Measurements from ENCODE around the gene FAM131C. TPM values are rescaled to one million over a fixed set of nuclear protein-coding genes. Genes with fewer than 3 reads are reported as not detected.

Gene FAM131C, protein sequence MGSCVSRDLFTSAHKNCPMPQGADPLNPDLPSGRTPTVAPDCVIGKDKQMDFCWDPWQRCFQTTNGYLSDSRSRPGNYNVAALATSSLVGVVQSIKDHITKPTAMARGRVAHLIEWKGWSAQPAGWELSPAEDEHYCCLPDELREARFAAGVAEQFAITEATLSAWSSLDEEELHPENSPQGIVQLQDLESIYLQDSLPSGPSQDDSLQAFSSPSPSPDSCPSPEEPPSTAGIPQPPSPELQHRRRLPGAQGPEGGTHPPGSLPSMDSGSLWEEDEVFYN
- not detected for total RNA-seq (2013)
- polyA plus RNA-seq (not detected), polyA minus RNA-seq (not detected in 2 replicates), total RNA-seq (0 to 0.23 (median 0) reads per million in 11 experiments)

- Histone ChIP-seq H3K27ac (ENCODE audit: low read depth in 1 of 2, low read length in 2 of 2) (no peak within 1 kb of the TSS), H3K4me1 (ENCODE audit: control insufficient read depth in 1 of 2, insufficient read depth in 2 of 2, low read length in 2 of 2) (peaks cover 3 to 6% of the 10 kb centered on the region in 2 donors), H3K4me2 (replicated peaks; ENCODE audit: extremely low read depth, low read length, poor library complexity, severe bottlenecking) (peak within 1 kb of the TSS; percentile 36), H3K36me3 (replicated peaks in 1 of 2; ENCODE audit: control insufficient read depth in 1 of 2, insufficient read depth in 2 of 2, low read length in 2 of 2) (no peaks in the 10 kb centered on the region), H3K4me3 (replicated peaks in 1 of 3; ENCODE audit: low read depth in 2 of 3, low read length in 3 of 3) (no peak within 1 kb of the TSS), H2AFZ (ENCODE audit: insufficient read depth, low read depth, low read length, poor library complexity, severe bottlenecking) (no peak within 1 kb of the TSS), H3K79me2 (ENCODE audit: insufficient read depth, low read length) (no peaks in the 10 kb centered on the region), H4K20me1 (ENCODE audit: insufficient read depth, low read length) (no peaks in the 10 kb centered on the region), H3K27me3 (ENCODE audit: control insufficient read depth in 2 of 2, insufficient read depth in 2 of 2, low read length in 2 of 2) (peaks cover 8 to 31% of the 10 kb centered on the region in 2 donors), H3K9me3 (replicated peaks in 1 of 2; ENCODE audit: control insufficient read depth in 1 of 2, insufficient read depth in 1 of 2, low read length in 2 of 2) (peaks cover 0 to 4% of the 10 kb centered on the region in 2 donors), H3K9ac (ENCODE audit: insufficient read depth, low read length, poor library complexity, severe bottlenecking) (peak within 1 kb of the TSS; percentile 4)
- TF ChIP-seq, protein P1, sequence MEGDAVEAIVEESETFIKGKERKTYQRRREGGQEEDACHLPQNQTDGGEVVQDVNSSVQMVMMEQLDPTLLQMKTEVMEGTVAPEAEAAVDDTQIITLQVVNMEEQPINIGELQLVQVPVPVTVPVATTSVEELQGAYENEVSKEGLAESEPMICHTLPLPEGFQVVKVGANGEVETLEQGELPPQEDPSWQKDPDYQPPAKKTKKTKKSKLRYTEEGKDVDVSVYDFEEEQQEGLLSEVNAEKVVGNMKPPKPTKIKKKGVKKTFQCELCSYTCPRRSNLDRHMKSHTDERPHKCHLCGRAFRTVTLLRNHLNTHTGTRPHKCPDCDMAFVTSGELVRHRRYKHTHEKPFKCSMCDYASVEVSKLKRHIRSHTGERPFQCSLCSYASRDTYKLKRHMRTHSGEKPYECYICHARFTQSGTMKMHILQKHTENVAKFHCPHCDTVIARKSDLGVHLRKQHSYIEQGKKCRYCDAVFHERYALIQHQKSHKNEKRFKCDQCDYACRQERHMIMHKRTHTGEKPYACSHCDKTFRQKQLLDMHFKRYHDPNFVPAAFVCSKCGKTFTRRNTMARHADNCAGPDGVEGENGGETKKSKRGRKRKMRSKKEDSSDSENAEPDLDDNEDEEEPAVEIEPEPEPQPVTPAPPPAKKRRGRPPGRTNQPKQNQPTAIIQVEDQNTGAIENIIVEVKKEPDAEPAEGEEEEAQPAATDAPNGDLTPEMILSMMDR (IDR thresholded peaks at IDR 0.05) = peak; percentile 40
- no peak for DNase-seq
- Mint-ChIP-seq H3K27ac (peak within 1 kb of the TSS in 1 of 7 donors; percentile 14), H3K9me3 (peaks cover 0 to 6% (median 0%) of the 10 kb centered on the region in 7 donors), H3K4me3 (peak within 1 kb of the TSS in 1 of 2 donors; percentile 82), H3K36me3 (peaks cover 0 to 3% of the 10 kb centered on the region in 2 donors), H3K4me1 (peaks cover 6% of the 10 kb centered on the region), H3K27me3 (ENCODE audit: low read depth in 3 of 3) (peaks cover 34 to 51% (median 47%) of the 10 kb centered on the region in 3 donors)
- WGBS (ENCODE audit: insufficient coverage) = under 1% methylated on average over 46 of the region's 54 CpGs
- intact Hi-C loops (cut with micrococcal nuclease) = no loop called here
Measured at GRCh38 chr1:16073490-16074119, at the start of gene FAM131C. FAM131C (minus strand) TSS chr1:16073651; CDS start chr1:16073442, 209 bp downstream.

DNA sequence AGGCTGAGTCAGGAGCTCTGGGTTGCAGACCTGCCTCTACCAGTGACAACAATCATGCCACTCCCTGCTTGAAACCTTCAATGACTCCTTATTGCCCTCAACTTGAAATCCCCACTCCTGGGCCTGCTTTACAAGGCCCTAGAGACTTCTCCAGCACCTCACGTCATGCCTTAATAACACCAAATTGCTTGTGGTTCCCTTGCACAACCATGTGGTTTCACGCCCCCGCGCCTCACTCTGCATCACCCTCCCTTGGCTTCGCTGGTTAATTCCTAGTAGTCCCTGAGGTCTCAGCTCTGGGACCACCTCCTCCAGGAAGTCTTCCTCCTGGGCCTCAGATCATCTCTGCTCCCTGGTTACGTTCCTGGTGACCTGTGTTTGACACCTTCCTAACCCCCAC is 49.5 kb upstream of the FAM131C start:
- peak overlapping the region in 1 of 7 donors; percentile 9 for H3K27ac Mint-ChIP-seq
- peak overlapping the region; percentile 15 for H3K9ac ChIP-seq (ENCODE audit: insufficient read depth, low read length, poor library complexity, severe bottlenecking)
- H3K27me3 ChIP-seq (ENCODE audit: control insufficient read depth in 2 of 2, insufficient read depth in 2 of 2, low read length in 2 of 2) = no peaks in the 10 kb centered on the region
- no peak overlapping the region for H3K4me2 ChIP-seq (replicated peaks; ENCODE audit: extremely low read depth, low read length, poor library complexity, severe bottlenecking)
- H3K36me3 Mint-ChIP-seq = no peaks in the 10 kb centered on the region
- H3K36me3 ChIP-seq (replicated peaks in 1 of 2; ENCODE audit: control insufficient read depth in 1 of 2, insufficient read depth in 2 of 2, low read length in 2 of 2) = no peaks in the 10 kb centered on the region
- intact Hi-C loops (cut with micrococcal nuclease) = no loop called here
- H3K4me1 ChIP-seq (ENCODE audit: control insufficient read depth in 1 of 2, insufficient read depth in 2 of 2, low read length in 2 of 2) = peaks cover 3 to 4% of the 10 kb centered on the region in 2 donors
- no peak overlapping the region for H3K4me3 Mint-ChIP-seq
- no peaks in the 10 kb centered on the region for H3K79me2 ChIP-seq (ENCODE audit: insufficient read depth, low read length)
- H3K4me1 Mint-ChIP-seq = peaks cover 8% of the 10 kb centered on the region
- no peak overlapping the region for H3K27ac ChIP-seq (ENCODE audit: low read depth in 1 of 2, low read length in 2 of 2)
- peak in 1 of 3 donors; percentile 0 for DNase-seq
- no peak overlapping the region for H3K4me3 ChIP-seq (replicated peaks in 1 of 3; ENCODE audit: low read depth in 2 of 3, low read length in 3 of 3)
- H3K27me3 Mint-ChIP-seq (ENCODE audit: low read depth in 3 of 3) = peaks cover 3 to 17% (median 5%) of the 10 kb centered on the region in 3 donors
- WGBS (ENCODE audit: insufficient coverage) = 0% methylated on average over 5 of the region's 6 CpGs
- no peaks in the 10 kb centered on the region for H4K20me1 ChIP-seq (ENCODE audit: insufficient read depth, low read length)
- H2AFZ ChIP-seq (ENCODE audit: insufficient read depth, low read depth, low read length, poor library complexity, severe bottlenecking) = no peak overlapping the region
- TF ChIP-seq, protein P1 (IDR thresholded peaks at IDR 0.05) = no peak
- no peaks in the 10 kb centered on the region for H3K9me3 Mint-ChIP-seq
- H3K9me3 ChIP-seq (replicated peaks in 1 of 2; ENCODE audit: control insufficient read depth in 1 of 2, insufficient read depth in 1 of 2, low read length in 2 of 2) = no peaks in the 10 kb centered on the region

Data from CD14-positive monocyte (primary cell).